ENCODE data around the gene MPL.

DNA sequence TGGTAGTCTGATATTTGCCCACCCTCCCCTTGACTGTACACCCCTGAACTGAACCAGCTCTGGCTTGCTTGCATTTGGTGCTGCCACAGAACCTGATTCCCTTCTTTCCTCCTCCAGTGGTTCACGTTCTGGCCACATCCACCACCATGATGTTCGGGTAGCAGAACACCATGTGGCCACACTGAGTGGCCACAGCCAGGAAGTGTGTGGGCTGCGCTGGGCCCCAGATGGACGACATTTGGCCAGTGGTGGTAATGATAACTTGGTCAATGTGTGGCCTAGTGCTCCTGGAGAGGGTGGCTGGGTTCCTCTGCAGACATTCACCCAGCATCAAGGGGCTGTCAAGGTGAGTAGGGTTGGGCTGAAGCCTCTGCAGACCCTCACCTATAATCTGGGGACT is 23.0 kb downstream of the MPL start:
- TF ChIP-seq CTCF (IDR thresholded peaks at IDR 0.05; ENCODE audit: low read depth, low read length, poor library complexity, severe bottlenecking) (no peak), EZH2phosphoT487 (IDR thresholded peaks at IDR 0.05; ENCODE audit: borderline replicate concordance, low read length) (no peak)

Measured in DOHH2 (cell line).